H54 (cell line): ENCODE measurements around the gene PABPC1L.

Experiments used
- DNase-seq: peaks from one replicate; pipeline ENCODE4 v3.0.0; 2011; ENCODE audit warnings: low spot score, mixed read lengths; ENCODE audit not compliant: insufficient read length
- FAIRE-seq: peaks from 3 replicates; lab custom pipeline; 2011; peaks lifted over from hg19 to GRCh38; lab: Jason Lieb, UNC
- POLR2A ChIP-seq: IDR thresholded peaks from 2 replicates; pipeline ENCODE4 v1.6.1; 2011; ENCODE audit warnings: low read depth, mild to moderate bottlenecking, low read length

PABPC1L gene

DNA sequence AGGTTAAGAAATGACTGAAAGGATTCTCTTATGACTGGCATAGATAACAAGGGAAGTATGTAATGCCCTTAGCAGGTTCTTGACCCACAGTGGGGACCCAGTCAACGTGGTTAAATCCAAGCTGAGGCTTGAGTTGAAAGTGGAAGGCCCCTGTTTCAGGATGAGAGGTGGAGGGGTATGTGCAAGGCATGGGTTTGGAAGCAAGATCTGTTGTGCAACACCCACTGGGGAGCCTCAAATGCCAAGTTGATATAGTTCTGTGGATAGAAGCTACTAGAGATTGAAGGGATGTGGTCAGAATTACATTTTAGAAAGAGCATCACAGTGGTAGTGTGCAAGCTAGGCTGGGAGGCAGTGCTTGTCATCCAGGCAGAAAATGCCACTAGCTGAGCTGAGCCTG lies 5.1 kb downstream of the PABPC1L start:
- FAIRE-seq (no peak), DNase-seq (no peak)
- no peak for TF ChIP-seq POLR2A

DNA sequence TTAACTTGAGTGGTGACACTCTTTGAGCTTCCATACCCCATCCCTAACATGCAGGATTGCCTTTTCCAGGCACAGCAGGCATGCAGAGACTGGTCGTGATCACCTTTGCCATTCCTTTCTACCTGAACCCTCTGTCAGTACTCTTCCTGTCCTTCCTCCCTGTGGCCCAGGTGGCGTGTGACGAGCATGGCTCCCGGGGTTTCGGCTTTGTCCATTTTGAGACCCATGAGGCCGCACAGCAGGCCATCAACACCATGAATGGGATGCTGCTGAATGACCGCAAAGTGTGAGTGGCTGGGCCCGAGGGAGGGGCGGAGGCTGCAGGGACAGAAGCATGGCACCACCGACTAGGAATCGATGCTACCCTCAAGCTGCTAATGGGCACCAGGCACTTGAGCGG lies 6.7 kb downstream of the PABPC1L start:
- TF ChIP-seq POLR2A = no peak
- DNase-seq (no peak), FAIRE-seq (no peak)

- FAIRE-seq (no peak), DNase-seq (no peak)
- no peak for TF ChIP-seq POLR2A
Observed at GRCh38 chr20:44917399-44917798, 7.5 kb downstream of the PABPC1L start.

DNA sequence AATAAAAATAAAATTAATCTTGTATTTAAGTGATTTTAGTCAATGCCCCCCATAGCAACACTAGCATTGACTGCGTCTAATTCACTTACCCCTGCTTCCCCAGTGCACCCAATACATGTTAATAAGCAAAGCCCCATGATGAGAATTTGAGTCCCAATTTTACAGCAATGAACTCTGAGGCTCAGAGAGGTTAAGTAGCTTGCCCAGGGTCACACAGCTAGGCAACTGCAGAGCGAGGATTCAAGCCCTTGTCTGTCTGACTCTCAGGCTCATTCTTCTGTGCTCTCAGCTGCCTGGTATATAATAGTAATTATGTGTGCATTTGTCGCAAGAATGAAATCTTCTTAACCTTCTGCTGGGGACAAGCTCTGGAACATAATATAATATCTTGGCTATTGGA lies 8.5 kb downstream of the PABPC1L start:
- TF ChIP-seq POLR2A = no peak
- FAIRE-seq (no peak), DNase-seq (no peak)

DNA sequence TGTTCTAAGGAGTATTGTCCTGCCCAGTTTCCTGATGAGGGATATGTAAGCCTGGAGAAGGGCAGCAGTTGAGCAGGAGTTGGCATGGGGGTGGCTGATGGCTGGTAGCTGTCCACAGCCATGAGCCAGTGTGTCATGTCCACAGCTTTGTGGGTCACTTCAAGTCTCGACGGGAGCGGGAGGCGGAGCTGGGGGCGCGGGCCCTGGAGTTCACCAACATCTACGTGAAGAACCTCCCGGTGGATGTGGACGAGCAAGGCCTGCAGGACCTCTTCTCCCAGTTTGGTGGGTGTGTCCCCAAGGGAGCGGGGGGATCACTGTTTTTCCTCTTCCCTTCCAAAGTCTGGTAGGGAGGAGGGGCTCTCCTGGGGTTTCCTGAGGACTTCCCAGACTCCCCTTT lies 8.9 kb downstream of the PABPC1L start:
- no peak for TF ChIP-seq POLR2A
- FAIRE-seq = no peak
- DNase-seq = no peak

GRCh38 chr20:44921447-44921846 lies 11.6 kb downstream of the PABPC1L start:
- DNase-seq (no peak), FAIRE-seq (no peak)
- TF ChIP-seq POLR2A = no peak

DNA sequence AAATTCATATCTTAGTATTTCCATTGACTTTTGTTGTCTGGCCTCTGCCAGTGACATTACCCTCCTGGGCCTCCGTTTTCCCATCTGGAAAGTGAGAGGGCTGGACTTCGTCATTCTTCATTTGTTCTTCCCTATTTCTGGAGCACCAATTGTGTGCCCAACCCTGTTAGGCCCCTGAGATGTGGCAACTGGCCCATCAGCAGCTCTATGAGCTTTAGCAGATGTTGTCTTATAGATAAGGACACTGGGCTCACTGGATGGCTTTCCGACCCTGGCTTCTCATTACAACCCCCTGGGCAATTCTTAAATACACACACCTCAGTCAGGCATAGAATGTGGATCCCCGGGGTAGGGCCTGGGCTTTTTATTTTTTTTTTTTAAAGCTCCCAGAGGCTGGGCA lies 14.7 kb downstream of the PABPC1L start:
- DNase-seq = no peak
- no peak for FAIRE-seq
- no peak for TF ChIP-seq POLR2A

- FAIRE-seq = no peak
- TF ChIP-seq POLR2A = no peak
- DNase-seq = no peak
Observed at GRCh38 chr20:44928595-44928994, 18.7 kb downstream of the PABPC1L start.

DNA sequence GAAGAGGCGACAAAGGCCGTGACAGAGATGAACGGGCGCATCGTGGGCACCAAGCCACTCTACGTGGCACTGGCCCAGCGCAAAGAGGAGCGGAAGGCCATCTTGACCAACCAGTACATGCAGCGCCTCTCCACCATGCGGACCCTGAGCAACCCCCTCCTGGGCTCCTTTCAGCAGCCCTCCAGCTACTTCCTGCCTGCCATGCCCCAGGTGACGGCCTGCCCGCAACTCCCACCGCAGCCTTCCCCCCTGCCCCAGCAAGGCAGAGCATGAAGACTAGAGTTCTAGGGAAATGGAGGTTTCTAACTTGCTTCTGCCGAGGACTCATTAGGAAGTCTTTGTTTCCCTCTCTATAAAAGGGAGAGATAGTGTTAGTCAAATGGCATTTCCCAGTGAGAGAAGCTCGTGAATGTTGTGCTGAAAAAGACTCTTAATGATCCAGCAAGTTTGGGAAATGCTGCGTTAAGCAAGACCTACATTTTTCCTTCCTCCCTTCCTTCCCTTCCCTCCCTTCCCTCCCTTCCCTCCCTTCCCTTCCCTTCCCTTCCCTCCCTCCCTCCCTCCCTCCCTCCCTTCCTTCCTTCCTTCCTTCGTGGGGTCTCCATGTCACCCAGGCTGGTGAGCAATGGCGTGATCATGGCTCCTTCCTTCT lies 20.8 kb downstream of the PABPC1L start:
- no peak for TF ChIP-seq POLR2A
- no peak for DNase-seq
- FAIRE-seq = no peak

GRCh38 chr20:44931911-44932310 lies 22.1 kb downstream of the PABPC1L start:
- no peak for FAIRE-seq
- no peak for TF ChIP-seq POLR2A
- DNase-seq = no peak

DNA sequence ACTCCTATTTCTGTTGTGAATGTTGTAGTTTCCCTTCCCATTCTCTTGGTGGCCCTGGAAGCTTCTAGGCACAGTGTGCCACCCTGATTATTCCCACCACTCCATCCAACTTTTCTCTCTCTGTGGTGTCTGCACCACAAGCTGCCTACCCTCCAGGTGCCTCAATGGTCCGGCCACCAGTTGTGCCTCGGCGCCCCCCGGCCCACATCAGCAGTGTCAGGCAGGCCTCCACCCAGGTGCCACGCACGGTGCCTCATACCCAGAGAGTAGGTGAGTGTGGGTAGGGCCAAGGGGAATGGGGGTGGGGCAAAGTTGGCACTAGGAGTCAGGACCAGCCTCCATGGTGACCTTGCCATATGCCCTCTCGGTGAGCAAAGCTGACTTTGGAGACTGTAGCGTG lies 23.1 kb downstream of the PABPC1L start:
- TF ChIP-seq POLR2A = no peak

DNA sequence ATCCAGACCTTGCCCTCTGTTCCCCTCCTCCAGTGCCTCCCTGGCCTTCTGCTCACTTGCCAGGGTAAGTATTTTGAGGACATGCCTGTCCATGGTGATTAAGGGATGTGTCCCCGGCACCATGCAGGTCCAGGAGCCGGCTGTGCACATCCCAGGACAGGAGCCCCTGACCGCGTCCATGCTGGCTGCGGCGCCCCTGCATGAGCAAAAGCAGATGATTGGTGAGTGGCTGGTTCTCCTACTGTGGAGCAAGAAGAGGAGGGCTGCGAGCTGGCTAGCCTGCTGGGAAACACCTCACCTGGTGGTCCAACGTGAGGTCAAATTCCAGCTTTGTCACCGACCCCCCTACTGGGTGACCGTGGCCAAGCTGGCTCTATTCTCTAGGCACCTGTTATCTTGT lies 26.6 kb downstream of the PABPC1L start:
- DNase-seq (no peak), FAIRE-seq (no peak)

More for the DNA sequence above, 23.1 kb downstream of the PABPC1L start:
- FAIRE-seq (no peak), DNase-seq (no peak)

DNA sequence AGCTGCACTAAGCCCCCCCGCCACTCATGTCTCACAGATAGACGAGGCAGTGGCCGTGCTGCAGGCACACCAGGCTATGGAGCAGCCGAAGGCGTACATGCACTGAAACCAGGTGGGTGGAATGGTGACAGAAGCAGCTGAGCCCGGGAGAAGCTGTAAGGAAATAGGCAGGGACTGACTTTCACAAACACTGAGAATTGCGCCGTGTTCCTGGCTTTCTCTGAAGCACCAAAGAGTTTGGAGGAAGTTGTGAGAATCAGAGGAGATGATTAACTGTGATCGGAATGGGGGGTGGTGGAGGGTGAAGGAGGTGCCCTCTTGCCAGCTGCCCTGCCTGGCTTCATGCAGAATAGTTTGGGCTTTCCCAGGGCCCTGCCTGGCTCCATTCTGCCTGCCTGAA lies 28.8 kb downstream of the PABPC1L start:
- no peak for FAIRE-seq
- TF ChIP-seq POLR2A = no peak
- no peak for DNase-seq

More for the DNA sequence above, 26.6 kb downstream of the PABPC1L start:
- no peak for TF ChIP-seq POLR2A

DNA sequence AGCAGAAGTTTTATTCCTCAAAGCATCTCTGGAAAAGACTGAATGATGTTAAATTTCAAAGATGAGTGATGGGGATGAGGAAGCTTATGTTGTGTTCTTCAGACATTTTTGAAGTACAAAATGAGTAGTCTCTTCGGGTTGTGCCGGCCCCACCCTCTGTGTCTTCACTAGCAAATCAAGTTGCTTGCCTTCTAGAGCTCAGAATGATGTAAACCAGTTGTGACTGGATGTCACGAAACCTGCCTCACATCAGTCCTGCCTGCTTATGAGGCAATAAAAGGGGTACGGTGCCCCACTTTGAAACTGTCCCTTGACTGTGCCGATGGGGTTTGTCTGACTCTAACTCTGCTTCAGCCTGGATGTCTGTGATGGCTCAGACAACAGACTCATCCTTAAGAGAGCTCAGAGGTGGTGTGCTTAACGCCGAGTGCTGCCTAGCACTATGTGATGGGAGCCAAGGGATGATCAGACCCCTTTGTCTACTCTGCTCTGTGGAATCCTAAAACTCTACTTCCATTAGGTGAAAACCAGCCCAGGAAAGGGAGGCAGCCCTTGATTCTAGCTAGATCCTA lies 31.3 kb downstream of the PABPC1L start:
- TF ChIP-seq POLR2A = no peak
- DNase-seq (no peak), FAIRE-seq (no peak)
